GM18505 (cell line): ENCODE measurements around the gene SLC13A2.

Experiments
- ATAC-seq: cut with Tn5 transposase; IDR thresholded peaks from one replicate; pipeline ENCODE4 v1.9.1; 2021; ENCODE audit not compliant: unreplicated experiment
- POLR2A ChIP-seq: IDR thresholded peaks from 4 replicates; pipeline ENCODE4 v1.6.1; 2011; ENCODE audit warnings: borderline replicate concordance; ENCODE audit not compliant: insufficient read depth, insufficient read length; ENCODE audit errors: extremely low read depth

The SLC13A2 gene

GRCh38 chr17:28523186-28523585 is 49.7 kb downstream of the SLC13A2 start:
- no peak for ATAC-seq
- TF ChIP-seq POLR2A: no peak

GRCh38 chr17:28523876-28524275 is 50.4 kb downstream of the SLC13A2 start:
- ATAC-seq: no peak
- TF ChIP-seq POLR2A: no peak

- no peak for TF ChIP-seq POLR2A
- no peak for ATAC-seq
These were observed 51.3 kb downstream of the SLC13A2 start for GRCh38 chr17:28524476-28525424.

GRCh38 chr17:28526381-28526780 is 52.9 kb downstream of the SLC13A2 start:
- ATAC-seq: no peak
- TF ChIP-seq POLR2A: no peak

GRCh38 chr17:28527181-28527681 is 53.8 kb downstream of the SLC13A2 start:
- no peak for ATAC-seq
- no peak for TF ChIP-seq POLR2A

- TF ChIP-seq POLR2A: no peak
- ATAC-seq: no peak
These were observed 54.4 kb downstream of the SLC13A2 start for GRCh38 chr17:28527859-28528258.

GRCh38 chr17:28528327-28529012 is 55.0 kb downstream of the SLC13A2 start:
- no peak for ATAC-seq
- TF ChIP-seq POLR2A: no peak

GRCh38 chr17:28529013-28529400 is 55.6 kb downstream of the SLC13A2 start:
- no peak for TF ChIP-seq POLR2A
- no peak for ATAC-seq

GRCh38 chr17:28530250-28530649 is 56.8 kb downstream of the SLC13A2 start:
- no peak for TF ChIP-seq POLR2A
- ATAC-seq: no peak

- ATAC-seq: no peak
- TF ChIP-seq POLR2A: no peak
These were observed 57.5 kb downstream of the SLC13A2 start for GRCh38 chr17:28530926-28531325.

GRCh38 chr17:28532050-28532960 is 58.9 kb downstream of the SLC13A2 start:
- TF ChIP-seq POLR2A: no peak
- ATAC-seq: no peak

GRCh38 chr17:28533091-28533807 is 59.8 kb downstream of the SLC13A2 start:
- no peak for TF ChIP-seq POLR2A
- no peak for ATAC-seq
